Left ventricle myocardium inferior (tissue), 1 donor: ENCODE data around the gene STX8. TPM values are rescaled to one million over a fixed set of nuclear protein-coding genes. Genes with fewer than 3 reads are reported as not detected.

Experiments used
- DNase-seq: peaks from one replicate; pipeline ENCODE4 v3.0.0-alpha.2; 2020
- H3K27ac ChIP-seq: fragments of 200-600 bp; replicated peaks from 2 replicates; pipeline ENCODE4 v1.8.0; 2021
- H3K27me3 ChIP-seq: fragments of 200-600 bp; 2 replicates; pipeline ENCODE4 v1.8.0; 2021; ENCODE audit warnings: low read depth
- H3K36me3 ChIP-seq: fragments of 200-600 bp; 2 replicates; pipeline ENCODE4 v1.8.0; 2021
- H3K4me1 ChIP-seq: fragments of 200-600 bp; 2 replicates; pipeline ENCODE4 v1.8.0; 2021
- H3K4me3 ChIP-seq: fragments of 200-600 bp; 2 replicates; pipeline ENCODE4 v1.8.0; 2021; ENCODE audit warnings: mild to moderate bottlenecking, moderate library complexity
- H3K9me3 ChIP-seq: fragments of 200-600 bp; replicated peaks from 2 replicates; pipeline ENCODE4 v1.8.0; 2021
- intact Hi-C: fragments of 100-400 bp; cut with micrococcal nuclease; formaldehyde crosslinking; loops from one replicate; pipeline ENCODE4 v1.11.0; 2022
- total RNA-seq: library from RNA; stranded (reverse); fragmentation: NEBNext Ultra II Directional; extraction: Animal tissue kit (Norgen Biotek cat#: 25700); gene quantifications from one replicate; pipeline ENCODE4 v1.2.1, GENCODE V29; 2021
- TF ChIP-seq, protein P1 (sequence below): fragments of 200-600 bp; IDR thresholded peaks from 2 replicates; pipeline ENCODE4 v1.8.0; 2021; ENCODE audit warnings: antibody characterized with exemption, mild to moderate bottlenecking, borderline replicate concordance
- donor health status: DM: no; HTN: yes; CAD: no; lungs with severe emphysema.

The STX8 gene
- total RNA-seq, 1 donor from 2014 or later = 61.3 TPM

- Histone ChIP-seq H3K4me3 (no peak overlapping the region), H3K9me3 (peaks cover 18% of the 10 kb centered on the region), H3K27me3 (no peaks in the 10 kb centered on the region), H3K36me3 (peaks cover 5% of the 10 kb centered on the region), H3K27ac (no peak overlapping the region), H3K4me1 (no peaks in the 10 kb centered on the region)
- TF ChIP-seq, protein P1, sequence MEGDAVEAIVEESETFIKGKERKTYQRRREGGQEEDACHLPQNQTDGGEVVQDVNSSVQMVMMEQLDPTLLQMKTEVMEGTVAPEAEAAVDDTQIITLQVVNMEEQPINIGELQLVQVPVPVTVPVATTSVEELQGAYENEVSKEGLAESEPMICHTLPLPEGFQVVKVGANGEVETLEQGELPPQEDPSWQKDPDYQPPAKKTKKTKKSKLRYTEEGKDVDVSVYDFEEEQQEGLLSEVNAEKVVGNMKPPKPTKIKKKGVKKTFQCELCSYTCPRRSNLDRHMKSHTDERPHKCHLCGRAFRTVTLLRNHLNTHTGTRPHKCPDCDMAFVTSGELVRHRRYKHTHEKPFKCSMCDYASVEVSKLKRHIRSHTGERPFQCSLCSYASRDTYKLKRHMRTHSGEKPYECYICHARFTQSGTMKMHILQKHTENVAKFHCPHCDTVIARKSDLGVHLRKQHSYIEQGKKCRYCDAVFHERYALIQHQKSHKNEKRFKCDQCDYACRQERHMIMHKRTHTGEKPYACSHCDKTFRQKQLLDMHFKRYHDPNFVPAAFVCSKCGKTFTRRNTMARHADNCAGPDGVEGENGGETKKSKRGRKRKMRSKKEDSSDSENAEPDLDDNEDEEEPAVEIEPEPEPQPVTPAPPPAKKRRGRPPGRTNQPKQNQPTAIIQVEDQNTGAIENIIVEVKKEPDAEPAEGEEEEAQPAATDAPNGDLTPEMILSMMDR = no peak
- intact Hi-C loops = no loop called here
- no peak for DNase-seq
These were observed 244.1 kb downstream of the STX8 start for GRCh38 chr17:9331279-9332131.

- Histone ChIP-seq H3K4me3 (no peak overlapping the region), H3K27ac (no peak overlapping the region), H3K9me3 (peaks cover 15% of the 10 kb centered on the region), H3K27me3 (no peaks in the 10 kb centered on the region), H3K4me1 (no peaks in the 10 kb centered on the region), H3K36me3 (peaks cover 5% of the 10 kb centered on the region)
- no peak for DNase-seq
- intact Hi-C loops = no loop called here
- TF ChIP-seq, protein P1 = no peak
These were observed 244.9 kb downstream of the STX8 start for GRCh38 chr17:9330611-9331271.

DNA sequence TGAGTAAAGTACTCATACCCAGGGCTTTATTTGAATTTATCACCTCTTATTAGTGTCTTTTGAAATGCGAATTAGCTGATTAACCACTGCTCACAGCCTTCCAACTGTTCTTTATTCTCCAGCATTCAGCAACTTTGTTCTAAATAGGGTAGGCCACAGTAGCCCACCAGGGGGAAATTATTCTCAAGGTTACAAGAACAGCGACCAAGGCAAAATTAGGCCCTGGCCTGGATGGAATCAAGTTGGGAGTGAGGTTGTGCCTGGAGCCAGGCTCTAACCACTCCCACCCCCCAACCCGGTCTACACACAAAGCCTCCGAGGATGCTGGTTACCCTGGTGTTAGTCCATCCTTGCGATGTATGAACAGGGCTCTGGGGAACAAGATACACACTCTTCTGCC lies 245.5 kb downstream of the STX8 start:
- intact Hi-C loops = no loop called here
- no peaks in the 10 kb centered on the region for H3K27me3 ChIP-seq
- peaks cover 10% of the 10 kb centered on the region for H3K9me3 ChIP-seq
- peaks cover 3% of the 10 kb centered on the region for H3K36me3 ChIP-seq
- TF ChIP-seq, protein P1 = no peak
- no peaks in the 10 kb centered on the region for H3K4me1 ChIP-seq
- H3K27ac ChIP-seq = no peak overlapping the region
- no peak for DNase-seq
- no peak overlapping the region for H3K4me3 ChIP-seq

- intact Hi-C loops = no loop called here
- no peaks in the 10 kb centered on the region for H3K27me3 ChIP-seq
- H3K36me3 ChIP-seq = no peaks in the 10 kb centered on the region
- H3K9me3 ChIP-seq = peaks cover 2% of the 10 kb centered on the region
- TF ChIP-seq, protein P1 = no peak
- DNase-seq = peak; percentile 19
- no peak overlapping the region for H3K4me3 ChIP-seq
- H3K4me1 ChIP-seq = no peaks in the 10 kb centered on the region
- H3K27ac ChIP-seq = no peak overlapping the region
These were observed 246.2 kb downstream of the STX8 start for GRCh38 chr17:9329251-9329921.

- intact Hi-C loops = no loop called here
- Histone ChIP-seq H3K9me3 (no peaks in the 10 kb centered on the region), H3K4me3 (no peak overlapping the region), H3K27me3 (no peaks in the 10 kb centered on the region), H3K4me1 (no peaks in the 10 kb centered on the region), H3K27ac (no peak overlapping the region), H3K36me3 (no peaks in the 10 kb centered on the region)
- TF ChIP-seq, protein P1 = no peak
- DNase-seq = no peak
These were observed 250.8 kb downstream of the STX8 start for GRCh38 chr17:9324864-9325263.
